OCI-LY3 (cell line): ENCODE results near the gene XCR1.

Experiments
- H2AFZ ChIP-seq: fragments of 200-600, 300-600 bp; shearing (Covaris generic); 2 replicates; pipeline ENCODE4 v1.6.0; 2014; ENCODE audit warnings: antibody characterized with exemption, low read depth, low read length
- H3K27ac ChIP-seq: fragments of 200-600, 300-600 bp; sonication (generic); 2 replicates; pipeline ENCODE4 v1.5.1; 2014; ENCODE audit warnings: mild to moderate bottlenecking, low read length, moderate library complexity, mixed read lengths
- H3K27me3 ChIP-seq: fragments of 200-600, 300-600 bp; sonication (generic); 2 replicates; pipeline ENCODE4 v1.6.1; 2014; ENCODE audit warnings: low read depth, low read length, mixed read lengths
- H3K36me3 ChIP-seq: fragments of 200-600, 300-600 bp; sonication (generic); replicated peaks from 2 replicates; pipeline ENCODE3; 2014; ENCODE audit warnings: low read depth, low read length, mixed read lengths
- H3K4me1 ChIP-seq: fragments of 300-600, 200-600 bp; sonication (generic); 2 replicates; pipeline ENCODE4 v1.6.1; 2014; ENCODE audit warnings: low read length, mixed read lengths
- H3K4me2 ChIP-seq: fragments of 200-600, 300-600 bp; sonication (generic); 2 replicates; pipeline ENCODE4 v1.6.1; 2014; ENCODE audit warnings: low read length, mixed read lengths
- H3K4me3 ChIP-seq: fragments of 300-600, 200-600 bp; sonication (generic); 2 replicates; pipeline ENCODE4 v1.5.1; 2014; ENCODE audit warnings: antibody characterized with exemption, mild to moderate bottlenecking, low read length, moderate library complexity
- H3K79me2 ChIP-seq: fragments of 300-600, 200-600 bp; shearing (Covaris generic); 2 replicates; pipeline ENCODE4 v1.6.1; 2014; ENCODE audit warnings: mild to moderate bottlenecking, low read length, mixed read lengths
- H3K9ac ChIP-seq: fragments of 300-600, 200-600 bp; shearing (Covaris generic); 2 replicates; pipeline ENCODE4 v1.6.0; 2014; ENCODE audit warnings: mild to moderate bottlenecking, low read length, moderate library complexity
- H3K9me3 ChIP-seq: fragments of 200-600, 300-600 bp; shearing (Covaris generic); 2 replicates; pipeline ENCODE4 v1.6.1; 2014; ENCODE audit warnings: low read length, mixed read lengths; ENCODE audit not compliant: insufficient read depth
- H4K20me1 ChIP-seq: fragments of 200-600, 300-600 bp; sonication (generic); 2 replicates; pipeline ENCODE4 v1.6.1; 2016; ENCODE audit warnings: low read length, mixed read lengths; ENCODE audit not compliant: insufficient read depth
- CTCF ChIP-seq: fragments of 200-600, 300-600 bp; sonication (generic); IDR thresholded peaks from 2 replicates; pipeline ENCODE4 v1.5.1; 2014; ENCODE audit warnings: antibody characterized with exemption, low read length, low read depth
- EZH2phosphoT487 ChIP-seq: fragments of 200-600 bp; shearing (Covaris generic); IDR thresholded peaks from 2 replicates; pipeline ENCODE4 v1.6.1; 2018; ENCODE audit warnings: antibody characterized with exemption, mixed run types, low read depth

Gene XCR1

GRCh38 chr3:46065294-46065705 is 38.0 kb upstream of the XCR1 start:
- H3K4me2 ChIP-seq: peak overlapping the region; percentile 47
- no peaks in the 10 kb centered on the region for H3K36me3 ChIP-seq
- H3K9ac ChIP-seq: peak overlapping the region; percentile 37; the same call in 1 of the 2 replicates
- TF ChIP-seq CTCF (no peak), EZH2phosphoT487 (peak; percentile 85)
- H3K4me1 ChIP-seq: peaks cover 73% of the 10 kb centered on the region
- H4K20me1 ChIP-seq: no peaks in the 10 kb centered on the region
- no peaks in the 10 kb centered on the region for H3K79me2 ChIP-seq
- H3K4me3 ChIP-seq: peak overlapping the region; percentile 37
- H3K9me3 ChIP-seq: no peaks in the 10 kb centered on the region
- H2AFZ ChIP-seq: no peak overlapping the region
- H3K27ac ChIP-seq: peak overlapping the region; percentile 70
- peaks cover 83% of the 10 kb centered on the region for H3K27me3 ChIP-seq

DNA sequence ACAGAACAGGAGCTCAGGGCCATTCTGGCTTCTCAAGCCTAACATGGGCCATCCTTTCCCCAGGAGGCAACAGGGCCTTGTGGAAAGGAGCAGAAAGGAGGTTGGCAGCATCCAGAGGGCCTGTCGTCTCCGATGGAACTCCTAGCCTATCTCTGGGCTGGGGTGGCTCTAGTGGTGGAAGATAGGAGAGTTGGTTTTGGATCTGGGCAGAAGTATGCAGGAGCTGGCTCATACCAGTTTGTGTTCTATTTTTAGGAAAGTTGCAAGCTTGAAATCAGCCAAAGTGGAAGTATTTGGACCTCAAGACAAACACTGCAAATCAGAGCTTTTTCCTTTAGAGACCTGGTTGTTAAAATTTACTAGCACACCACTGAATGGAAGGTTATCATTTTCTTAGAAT is 35.4 kb upstream of the XCR1 start:
- H3K4me3 ChIP-seq: no peak overlapping the region
- no peaks in the 10 kb centered on the region for H3K36me3 ChIP-seq
- H3K9me3 ChIP-seq: no peaks in the 10 kb centered on the region
- H2AFZ ChIP-seq: no peak overlapping the region
- H3K79me2 ChIP-seq: no peaks in the 10 kb centered on the region
- no peak overlapping the region for H3K4me2 ChIP-seq
- H3K9ac ChIP-seq: no peak overlapping the region
- peaks cover 90% of the 10 kb centered on the region for H3K4me1 ChIP-seq
- H3K27me3 ChIP-seq: peaks cover 59% of the 10 kb centered on the region
- no peak overlapping the region for H3K27ac ChIP-seq
- no peaks in the 10 kb centered on the region for H4K20me1 ChIP-seq
- TF ChIP-seq CTCF (no peak), EZH2phosphoT487 (no peak)

GRCh38 chr3:46061887-46062286 is 34.6 kb upstream of the XCR1 start:
- no peaks in the 10 kb centered on the region for H3K79me2 ChIP-seq
- no peaks in the 10 kb centered on the region for H4K20me1 ChIP-seq
- no peaks in the 10 kb centered on the region for H3K36me3 ChIP-seq
- peaks cover 86% of the 10 kb centered on the region for H3K4me1 ChIP-seq
- no peak overlapping the region for H3K9ac ChIP-seq
- H3K27ac ChIP-seq: no peak overlapping the region
- no peak for TF ChIP-seq CTCF
- no peak for TF ChIP-seq EZH2phosphoT487
- H3K4me2 ChIP-seq: no peak overlapping the region
- H3K9me3 ChIP-seq: no peaks in the 10 kb centered on the region
- H2AFZ ChIP-seq: no peak overlapping the region
- peaks cover 58% of the 10 kb centered on the region for H3K27me3 ChIP-seq
- no peak overlapping the region for H3K4me3 ChIP-seq

DNA sequence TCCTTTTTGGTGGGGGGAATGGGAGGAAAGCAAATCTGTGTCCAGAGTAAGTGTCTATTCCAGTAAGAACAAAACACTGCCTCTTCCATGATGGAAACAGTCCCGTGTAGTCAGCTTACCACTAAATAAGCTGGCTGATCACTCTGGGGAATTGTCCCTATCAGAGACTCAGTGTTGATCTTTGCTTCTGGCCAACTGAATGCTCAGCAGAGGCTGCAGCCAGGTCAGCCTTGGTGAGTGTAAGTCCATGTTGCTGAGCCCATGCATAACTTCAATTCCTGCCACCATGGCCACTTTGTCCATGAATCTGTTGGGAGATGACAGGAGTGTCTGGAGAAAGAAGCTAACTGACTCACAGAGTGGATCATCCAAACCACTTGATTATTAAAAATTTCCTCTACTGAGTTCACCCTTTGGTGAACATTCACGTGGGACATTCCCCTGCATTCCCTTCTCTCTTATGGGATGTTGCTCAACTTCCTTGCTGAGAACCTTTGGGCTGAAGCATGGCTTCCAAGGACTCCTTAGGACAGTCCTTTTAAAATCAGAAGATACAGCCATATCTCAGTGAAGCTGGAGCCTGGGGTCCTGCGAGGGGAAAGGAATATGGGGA is 33.9 kb upstream of the XCR1 start:
- Histone ChIP-seq H3K9me3 (no peaks in the 10 kb centered on the region), H2AFZ (no peak overlapping the region), H3K4me2 (no peak overlapping the region), H3K4me1 (peaks cover 79% of the 10 kb centered on the region), H3K4me3 (no peak overlapping the region), H3K27me3 (peaks cover 55% of the 10 kb centered on the region), H4K20me1 (no peaks in the 10 kb centered on the region), H3K36me3 (no peaks in the 10 kb centered on the region), H3K27ac (no peak overlapping the region), H3K9ac (no peak overlapping the region), H3K79me2 (no peaks in the 10 kb centered on the region)
- no peak for TF ChIP-seq EZH2phosphoT487
- TF ChIP-seq CTCF: no peak
